Tibial nerve (tissue), 4 donors: ENCODE data around the gene CACNG3. TPM values are rescaled to one million over a fixed set of nuclear protein-coding genes. Genes with fewer than 3 reads are reported as not detected.

Source experiments
- DNase-seq, 2 donors: peaks; one replicate each; pipeline ENCODE4 v3.0.0-alpha.2; 2019; ENCODE audit warnings: low spot score in 2 of 2
- H3K27ac ChIP-seq, 4 donors: fragments of 200-600 bp; sonication (generic) in 3 of 4; one replicate each; pipeline ENCODE4 v1.5.1; 2017 to 2019; ENCODE audit warnings: mild to moderate bottlenecking in 1 of 4
- H3K27me3 ChIP-seq, 2 donors: fragments of 200-600 bp; sonication (generic) in 1 of 2; one replicate each; pipeline versions ENCODE4 v1.5.1 to v1.6.0; 2017 to 2019
- H3K36me3 ChIP-seq, 3 donors: fragments of 200-600 bp; sonication (generic); one replicate each; pipeline ENCODE4 v1.5.1; 2018 to 2019
- H3K4me1 ChIP-seq, 4 donors: fragments of 200-600 bp; sonication (generic) in 3 of 4; one replicate each; pipeline ENCODE4 v1.5.1; 2017 to 2019
- H3K4me3 ChIP-seq, 4 donors: fragments of 200-600 bp; sonication (generic) in 3 of 4; one replicate each; pipeline ENCODE4 v1.5.1; 2017 to 2019; ENCODE audit warnings: mild to moderate bottlenecking in 1 of 4, moderate library complexity in 1 of 4
- H3K9me3 ChIP-seq, 4 donors: fragments of 200-600 bp; sonication (generic) in 3 of 4; one replicate each; pipeline ENCODE4 v1.5.1; 2017 to 2019
- CTCF ChIP-seq, 5 experiments: fragments of 200-600 bp in 3 of 5; fragments of 450-650 bp in 2 of 5; sonication (generic) in 3 of 5; IDR thresholded peaks; one replicate each; pipeline ENCODE4 v1.5.1; 2016 to 2019; ENCODE audit warnings: antibody characterized with exemption in 5 of 5, mild to moderate bottlenecking in 3 of 5, moderate library complexity in 2 of 5
- EP300 ChIP-seq, 2 donors: sonication (generic); formaldehyde crosslinking; IDR thresholded peaks; one replicate each; pipeline ENCODE4 v1.6.1; 2017; ENCODE audit warnings: antibody characterized with exemption in 2 of 2, mild to moderate bottlenecking in 1 of 2
- POLR2A ChIP-seq, 2 donors: fragments of 450-650 bp; IDR thresholded peaks; one replicate each; pipeline ENCODE4 v1.6.1; 2017; ENCODE audit warnings: antibody characterized with exemption in 2 of 2, mild to moderate bottlenecking in 2 of 2, moderate library complexity in 2 of 2
- WGBS, 2 donors: methylation state at CpG; one replicate each; pipeline ENCODE4 v1.1.5; 2018; 5-methylcytosine and 5-hydroxymethylcytosine counted together
- small RNA-seq: library from RNA; depleted of rRNA; stranded (forward); fragments of <200 nt; gene quantifications from one replicate; pipeline ENCODE3, GENCODE V24; 2016
- total RNA-seq, 4 donors: library from RNA; depleted of rRNA; stranded (reverse); fragments of >200 nt; gene quantifications; one replicate each; pipeline ENCODE4 v1.1.0, GENCODE V29; 2016

Gene CACNG3
- total RNA-seq, 4 donors from 2014 or later: not detected

GRCh38 chr16:24396350-24397271, 140.5 kb downstream of the CACNG3 start:
- H3K27ac ChIP-seq: no peak overlapping the region
- 50 to 59% methylated on average over 6 of the region's 6 CpGs for WGBS, 2 donors
- no peaks in the 10 kb centered on the region for H3K27me3 ChIP-seq
- peaks cover 0 to 17% (median 0%) of the 10 kb centered on the region in 4 donors for H3K9me3 ChIP-seq
- no peaks in the 10 kb centered on the region for H3K36me3 ChIP-seq
- no peak overlapping the region for H3K4me3 ChIP-seq
- no peak for DNase-seq
- H3K4me1 ChIP-seq: no peaks in the 10 kb centered on the region
- no peak for TF ChIP-seq EP300 (IDR thresholded peaks at IDR 0.05)
- TF ChIP-seq POLR2A (IDR thresholded peaks at IDR 0.05): no peak
- TF ChIP-seq CTCF (IDR thresholded peaks at IDR 0.05): no peak

GRCh38 chr16:24409045-24409444, 152.9 kb downstream of the CACNG3 start:
- H3K36me3 ChIP-seq: no peaks in the 10 kb centered on the region
- no peaks in the 10 kb centered on the region for H3K4me1 ChIP-seq
- no peak overlapping the region for H3K27ac ChIP-seq
- H3K9me3 ChIP-seq: peaks cover 0 to 25% (median 0%) of the 10 kb centered on the region in 4 donors
- DNase-seq: no peak
- WGBS, 2 donors: 60 to 74% methylated on average over 4 of the region's 4 CpGs
- no peak overlapping the region for H3K4me3 ChIP-seq
- TF ChIP-seq EP300 (IDR thresholded peaks at IDR 0.05) (no peak), CTCF (IDR thresholded peaks at IDR 0.05) (no peak), POLR2A (IDR thresholded peaks at IDR 0.05) (no peak)
- no peaks in the 10 kb centered on the region for H3K27me3 ChIP-seq

Small RNA genes within 50 kb of the gene (small RNA-seq; reads per million reads assigned to genes)
- gene RF00408 (not detected), gene RNU7-24P (not detected)
